ENCODE data around the gene ATP2B2. TPM values are rescaled to one million over a fixed set of nuclear protein-coding genes. Genes with fewer than 3 reads are reported as not detected.
A peak's percentile ranks its signal among the peaks of the same experiment; 100 is the strongest.

ATP2B2 gene
- total RNA-seq, 1 donor from 2014 or later: not detected

DNA sequence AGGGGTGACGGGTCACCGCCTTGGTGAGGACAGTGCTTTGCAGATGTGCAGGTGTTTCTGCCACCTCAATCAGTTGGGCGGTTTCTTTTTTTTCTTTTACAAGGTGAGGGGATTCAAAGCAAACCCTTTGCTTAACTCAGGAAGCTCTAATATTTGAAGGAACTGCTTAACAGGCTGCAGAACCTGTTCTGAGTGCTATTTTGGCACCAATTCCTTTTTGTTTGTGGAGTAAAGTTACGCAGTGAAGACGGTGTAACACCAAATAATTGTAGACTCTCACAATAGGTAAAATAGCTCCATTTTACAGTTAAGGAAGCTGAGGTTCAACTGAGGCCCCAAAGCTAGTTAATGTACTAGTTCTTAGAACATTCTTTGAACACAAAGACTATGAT, 219.3 kb downstream of the ATP2B2 start:
- H3K4me1 Mint-ChIP-seq: peaks cover 26% of the 10 kb centered on the region
- H3K79me2 ChIP-seq (ENCODE audit: low read depth): no peaks in the 10 kb centered on the region
- H3F3A ChIP-seq (ENCODE audit: low read depth): no peaks in the 10 kb centered on the region
- no peak overlapping the region for H3K4me2 ChIP-seq
- H4K20me1 ChIP-seq (ENCODE audit: low read depth): no peaks in the 10 kb centered on the region
- H3K9ac ChIP-seq: no peak overlapping the region
- no peaks in the 10 kb centered on the region for H3K27me3 ChIP-seq
- H3K27ac ChIP-seq: no peak overlapping the region
- H3K4me3 Mint-ChIP-seq: no peak overlapping the region
- TF ChIP-seq EZH2phosphoT487 (IDR thresholded peaks at IDR 0.05) (no peak), EZH2 (IDR thresholded peaks at IDR 0.05) (no peak)
- TF ChIP-seq, protein P1, sequence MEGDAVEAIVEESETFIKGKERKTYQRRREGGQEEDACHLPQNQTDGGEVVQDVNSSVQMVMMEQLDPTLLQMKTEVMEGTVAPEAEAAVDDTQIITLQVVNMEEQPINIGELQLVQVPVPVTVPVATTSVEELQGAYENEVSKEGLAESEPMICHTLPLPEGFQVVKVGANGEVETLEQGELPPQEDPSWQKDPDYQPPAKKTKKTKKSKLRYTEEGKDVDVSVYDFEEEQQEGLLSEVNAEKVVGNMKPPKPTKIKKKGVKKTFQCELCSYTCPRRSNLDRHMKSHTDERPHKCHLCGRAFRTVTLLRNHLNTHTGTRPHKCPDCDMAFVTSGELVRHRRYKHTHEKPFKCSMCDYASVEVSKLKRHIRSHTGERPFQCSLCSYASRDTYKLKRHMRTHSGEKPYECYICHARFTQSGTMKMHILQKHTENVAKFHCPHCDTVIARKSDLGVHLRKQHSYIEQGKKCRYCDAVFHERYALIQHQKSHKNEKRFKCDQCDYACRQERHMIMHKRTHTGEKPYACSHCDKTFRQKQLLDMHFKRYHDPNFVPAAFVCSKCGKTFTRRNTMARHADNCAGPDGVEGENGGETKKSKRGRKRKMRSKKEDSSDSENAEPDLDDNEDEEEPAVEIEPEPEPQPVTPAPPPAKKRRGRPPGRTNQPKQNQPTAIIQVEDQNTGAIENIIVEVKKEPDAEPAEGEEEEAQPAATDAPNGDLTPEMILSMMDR (IDR thresholded peaks at IDR 0.05): no peak
- no peak overlapping the region for H3K4me3 ChIP-seq
- H2AFZ ChIP-seq (replicated peaks): no peak overlapping the region
- H3K4me1 ChIP-seq: peaks cover 16% of the 10 kb centered on the region
- no peaks in the 10 kb centered on the region for H3K36me3 ChIP-seq
- H3K27me3 Mint-ChIP-seq (ENCODE audit: insufficient read depth, low read depth): peaks cover 2% of the 10 kb centered on the region
- H3K36me3 Mint-ChIP-seq: peaks cover 8% of the 10 kb centered on the region
- H3K27ac Mint-ChIP-seq: no peak overlapping the region
- no peaks in the 10 kb centered on the region for H3K9me3 ChIP-seq (ENCODE audit: low read depth)
- DNase-seq (ENCODE audit: low spot score): no peak
- H3K9me3 Mint-ChIP-seq: no peaks in the 10 kb centered on the region

DNA sequence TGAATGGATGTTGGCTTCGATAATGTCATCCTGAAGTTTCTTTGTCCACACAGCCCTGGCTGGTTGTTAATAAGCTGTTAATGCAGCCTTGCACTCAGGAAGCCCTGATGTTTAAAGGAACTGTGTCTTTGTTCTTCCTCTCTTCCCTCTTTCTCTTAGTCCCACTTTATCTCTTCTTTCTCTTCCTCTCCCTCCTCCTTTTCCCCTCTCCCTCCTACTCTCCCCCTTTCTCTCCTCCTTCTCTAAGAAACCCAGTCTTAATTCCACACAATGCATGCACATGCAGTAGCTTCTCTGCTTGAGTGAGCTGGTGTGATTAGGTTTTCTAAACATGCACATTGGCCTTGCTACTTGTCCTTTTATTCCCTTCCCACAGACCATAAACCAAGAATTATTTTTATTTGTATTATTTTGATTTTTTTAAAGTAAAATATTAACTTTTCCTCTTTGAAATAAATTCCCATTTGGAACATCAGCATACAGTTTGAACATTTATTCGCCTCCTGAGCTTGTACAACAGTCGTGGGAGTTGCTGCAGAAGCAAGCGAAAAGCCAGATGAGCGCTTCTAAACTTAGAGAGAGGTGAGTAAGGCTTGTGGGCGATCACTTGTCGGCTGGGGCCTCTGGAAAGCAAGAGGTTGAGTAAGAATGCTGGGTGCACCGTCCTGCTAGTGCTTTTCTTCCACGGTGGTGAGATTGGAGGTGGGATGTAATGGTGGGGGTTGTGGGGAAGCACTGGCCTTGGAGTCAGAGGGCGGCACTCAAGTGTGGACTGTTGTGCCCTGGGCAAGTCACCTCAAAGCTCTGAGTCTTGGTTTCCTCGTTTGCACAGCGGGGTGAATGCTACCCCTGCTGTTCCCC, 219.9 kb downstream of the ATP2B2 start:
- Mint-ChIP-seq H3K27ac (peak overlapping the region; percentile 90), H3K36me3 (peaks cover 8% of the 10 kb centered on the region), H3K4me3 (no peak overlapping the region), H3K9me3 (no peaks in the 10 kb centered on the region), H3K4me1 (peaks cover 26% of the 10 kb centered on the region), H3K27me3 (ENCODE audit: insufficient read depth, low read depth) (peaks cover 2% of the 10 kb centered on the region)
- no peak for DNase-seq (ENCODE audit: low spot score)
- Histone ChIP-seq H3K27me3 (no peaks in the 10 kb centered on the region), H3K4me2 (no peak overlapping the region), H4K20me1 (ENCODE audit: low read depth) (no peaks in the 10 kb centered on the region), H3K9ac (no peak overlapping the region), H3K4me1 (peaks cover 16% of the 10 kb centered on the region), H3K4me3 (no peak overlapping the region), H3K79me2 (ENCODE audit: low read depth) (no peaks in the 10 kb centered on the region), H3K27ac (no peak overlapping the region), H3K36me3 (no peaks in the 10 kb centered on the region), H3F3A (ENCODE audit: low read depth) (no peaks in the 10 kb centered on the region), H2AFZ (replicated peaks) (no peak overlapping the region), H3K9me3 (ENCODE audit: low read depth) (no peaks in the 10 kb centered on the region)
- TF ChIP-seq EZH2phosphoT487 (IDR thresholded peaks at IDR 0.05): no peak
- TF ChIP-seq EZH2 (IDR thresholded peaks at IDR 0.05): no peak
- TF ChIP-seq, protein P1 (IDR thresholded peaks at IDR 0.05): no peak

DNA sequence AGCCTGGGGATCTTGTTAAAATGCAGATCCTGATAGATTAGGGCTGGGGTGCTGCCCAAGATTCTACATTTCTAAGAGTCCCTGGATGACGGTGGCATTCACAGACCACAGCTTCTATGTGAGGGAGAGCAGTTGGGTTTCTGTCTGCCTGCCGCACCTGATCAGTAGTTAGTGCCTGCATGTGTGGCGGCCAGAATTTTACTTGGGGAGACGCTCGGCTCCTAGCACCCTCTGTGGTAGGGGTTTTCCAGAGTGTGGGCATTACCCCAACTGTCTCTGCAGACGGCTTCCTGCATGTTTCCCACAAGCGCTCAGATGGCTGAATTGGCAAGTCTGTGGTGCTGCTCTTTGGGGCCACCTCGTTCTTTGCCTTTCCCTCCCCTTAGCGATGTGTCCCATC, 220.9 kb downstream of the ATP2B2 start:
- Histone ChIP-seq H3F3A (ENCODE audit: low read depth) (no peaks in the 10 kb centered on the region), H3K4me3 (no peak overlapping the region), H3K9ac (no peak overlapping the region), H2AFZ (replicated peaks) (no peak overlapping the region), H4K20me1 (ENCODE audit: low read depth) (no peaks in the 10 kb centered on the region), H3K9me3 (ENCODE audit: low read depth) (no peaks in the 10 kb centered on the region), H3K27ac (no peak overlapping the region), H3K79me2 (ENCODE audit: low read depth) (no peaks in the 10 kb centered on the region), H3K4me2 (no peak overlapping the region), H3K27me3 (no peaks in the 10 kb centered on the region), H3K4me1 (peaks cover 16% of the 10 kb centered on the region), H3K36me3 (no peaks in the 10 kb centered on the region)
- Mint-ChIP-seq H3K9me3 (no peaks in the 10 kb centered on the region), H3K27ac (peak overlapping the region; percentile 79), H3K4me3 (no peak overlapping the region), H3K27me3 (ENCODE audit: insufficient read depth, low read depth) (peaks cover 2% of the 10 kb centered on the region), H3K4me1 (peaks cover 26% of the 10 kb centered on the region), H3K36me3 (peaks cover 8% of the 10 kb centered on the region)
- no peak for DNase-seq (ENCODE audit: low spot score)
- no peak for TF ChIP-seq EZH2phosphoT487 (IDR thresholded peaks at IDR 0.05)
- TF ChIP-seq, protein P1 (IDR thresholded peaks at IDR 0.05): no peak
- no peak for TF ChIP-seq EZH2 (IDR thresholded peaks at IDR 0.05)
